ENCODE measurements around the gene CEMIP2. TPM values are rescaled to one million over a fixed set of nuclear protein-coding genes. Genes with fewer than 3 reads are reported as not detected.
A peak's percentile ranks its signal among the peaks of the same experiment; 100 is the strongest.

Gene CEMIP2
- total RNA-seq, 4 donors from 2014 or later = 7.6 to 34.5 (median 12.3) TPM

- no peak for DNase-seq
- Histone ChIP-seq H3K9me3 (no peaks in the 10 kb centered on the region), H3K36me3 (peaks cover 0 to 45% (median 0%) of the 10 kb centered on the region in 3 donors), H3K4me1 (peaks cover 0 to 53% (median 6%) of the 10 kb centered on the region in 3 donors), H3K27ac (peak overlapping the region in 2 of 4 donors; percentile 4 to 35), H3K4me3 (no peak overlapping the region), H3K27me3 (no peaks in the 10 kb centered on the region)
- intact Hi-C loops (cut with DNase I) = no loop called here
- no peak for TF ChIP-seq POLR2A (IDR thresholded peaks at IDR 0.05)
- TF ChIP-seq, protein P1, sequence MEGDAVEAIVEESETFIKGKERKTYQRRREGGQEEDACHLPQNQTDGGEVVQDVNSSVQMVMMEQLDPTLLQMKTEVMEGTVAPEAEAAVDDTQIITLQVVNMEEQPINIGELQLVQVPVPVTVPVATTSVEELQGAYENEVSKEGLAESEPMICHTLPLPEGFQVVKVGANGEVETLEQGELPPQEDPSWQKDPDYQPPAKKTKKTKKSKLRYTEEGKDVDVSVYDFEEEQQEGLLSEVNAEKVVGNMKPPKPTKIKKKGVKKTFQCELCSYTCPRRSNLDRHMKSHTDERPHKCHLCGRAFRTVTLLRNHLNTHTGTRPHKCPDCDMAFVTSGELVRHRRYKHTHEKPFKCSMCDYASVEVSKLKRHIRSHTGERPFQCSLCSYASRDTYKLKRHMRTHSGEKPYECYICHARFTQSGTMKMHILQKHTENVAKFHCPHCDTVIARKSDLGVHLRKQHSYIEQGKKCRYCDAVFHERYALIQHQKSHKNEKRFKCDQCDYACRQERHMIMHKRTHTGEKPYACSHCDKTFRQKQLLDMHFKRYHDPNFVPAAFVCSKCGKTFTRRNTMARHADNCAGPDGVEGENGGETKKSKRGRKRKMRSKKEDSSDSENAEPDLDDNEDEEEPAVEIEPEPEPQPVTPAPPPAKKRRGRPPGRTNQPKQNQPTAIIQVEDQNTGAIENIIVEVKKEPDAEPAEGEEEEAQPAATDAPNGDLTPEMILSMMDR (IDR thresholded peaks at IDR 0.05) = no peak
- 29 to 57% methylated on average over 10 of the region's 10 CpGs for WGBS, 2 donors
These were observed 26.2 kb downstream of the CEMIP2 start for GRCh38 chr9:71741926-71742648.

- H3K9me3 ChIP-seq = no peaks in the 10 kb centered on the region
- 49 to 57% methylated on average over 2 of the region's 2 CpGs for WGBS, 2 donors
- H3K27ac ChIP-seq = peak overlapping the region in 1 of 4 donors; percentile 44
- intact Hi-C loops (cut with DNase I) = no loop called here
- no peak for DNase-seq
- peaks cover 0 to 53% (median 0%) of the 10 kb centered on the region in 3 donors for H3K36me3 ChIP-seq
- no peaks in the 10 kb centered on the region for H3K27me3 ChIP-seq
- H3K4me3 ChIP-seq = no peak overlapping the region
- peaks cover 0 to 53% (median 6%) of the 10 kb centered on the region in 3 donors for H3K4me1 ChIP-seq
- TF ChIP-seq POLR2A (IDR thresholded peaks at IDR 0.05) = no peak
- TF ChIP-seq, protein P1 (IDR thresholded peaks at IDR 0.05) = peak in 1 of 6 experiments; percentile 11
These were observed 28.1 kb downstream of the CEMIP2 start for GRCh38 chr9:71740199-71740598.

GRCh38 chr9:71737455-71737854 lies 30.9 kb downstream of the CEMIP2 start:
- Histone ChIP-seq H3K27me3 (no peaks in the 10 kb centered on the region), H3K36me3 (peaks cover 0 to 64% (median 0%) of the 10 kb centered on the region in 3 donors), H3K4me1 (peaks cover 0 to 39% (median 6%) of the 10 kb centered on the region in 3 donors), H3K27ac (no peak overlapping the region), H3K4me3 (no peak overlapping the region), H3K9me3 (no peaks in the 10 kb centered on the region)
- no peak for DNase-seq
- TF ChIP-seq, protein P1 (IDR thresholded peaks at IDR 0.05) = no peak
- no peak for TF ChIP-seq POLR2A (IDR thresholded peaks at IDR 0.05)
- WGBS, 2 donors = 40 to 50% methylated on average over 2 of the region's 2 CpGs
- intact Hi-C loops (cut with DNase I) = no loop called here

DNA sequence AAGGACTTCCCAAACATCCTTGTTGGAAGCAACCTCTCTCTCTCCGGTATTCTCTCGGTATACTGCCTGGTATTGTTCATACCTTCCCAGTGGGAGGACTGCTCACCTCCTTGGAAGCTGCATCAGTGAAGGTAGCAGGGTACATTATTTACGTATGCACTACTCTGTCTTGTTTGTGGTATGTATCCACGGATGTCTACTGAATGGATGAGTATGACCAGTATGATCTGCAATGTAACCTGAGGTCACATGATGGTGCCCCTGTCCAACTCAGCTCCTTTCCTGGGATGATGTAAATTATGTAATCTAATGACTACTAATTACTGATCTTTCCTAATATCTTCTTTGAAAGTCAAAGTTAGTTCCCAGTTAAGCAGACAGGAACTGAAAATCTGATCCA lies 32.1 kb downstream of the CEMIP2 start:
- H3K9me3 ChIP-seq = no peaks in the 10 kb centered on the region
- H3K27ac ChIP-seq = no peak overlapping the region
- no peak for TF ChIP-seq POLR2A (IDR thresholded peaks at IDR 0.05)
- TF ChIP-seq, protein P1 (IDR thresholded peaks at IDR 0.05) = no peak
- H3K4me3 ChIP-seq = no peak overlapping the region
- H3K4me1 ChIP-seq = peaks cover 0 to 29% (median 0%) of the 10 kb centered on the region in 3 donors
- H3K36me3 ChIP-seq = peaks cover 0 to 72% (median 0%) of the 10 kb centered on the region in 3 donors
- no peaks in the 10 kb centered on the region for H3K27me3 ChIP-seq
- WGBS, 2 donors = 94 to 95% methylated on average over 4 of the region's 4 CpGs
- intact Hi-C loops (cut with DNase I) = no loop called here
- no peak for DNase-seq

GRCh38 chr9:71734950-71735349 lies 33.4 kb downstream of the CEMIP2 start:
- WGBS, 2 donors = 71 to 79% methylated on average over 4 of the region's 4 CpGs

More at GRCh38 chr9:71734950-71735349, 33.4 kb downstream of the CEMIP2 start:
- Histone ChIP-seq H3K4me3 (no peak overlapping the region), H3K27ac (no peak overlapping the region), H3K4me1 (peaks cover 0 to 16% (median 0%) of the 10 kb centered on the region in 3 donors), H3K36me3 (peaks cover 0 to 83% (median 0%) of the 10 kb centered on the region in 3 donors), H3K27me3 (no peaks in the 10 kb centered on the region), H3K9me3 (no peaks in the 10 kb centered on the region)
- TF ChIP-seq POLR2A (IDR thresholded peaks at IDR 0.05) = no peak
- TF ChIP-seq, protein P1 (IDR thresholded peaks at IDR 0.05) = no peak
- DNase-seq = no peak
- intact Hi-C loops (cut with DNase I) = no loop called here
